GM23248 (cell line): ENCODE results near the gene NDUFB10. TPM values are rescaled to one million over a fixed set of nuclear protein-coding genes. Genes with fewer than 3 reads are reported as not detected.

Experiments
- DNase-seq: peaks from one replicate; pipeline ENCODE4 v3.0.0-alpha.2; 2015
- H2AFZ ChIP-seq: fragments of 200-600 bp; sonication (generic); 2 replicates; pipeline ENCODE4 v1.6.1; 2016; ENCODE audit warnings: antibody characterized with exemption
- H3F3A ChIP-seq: fragments of 200-600 bp; sonication (generic); 2 replicates; pipeline ENCODE4 v1.6.1; 2016; ENCODE audit warnings: mild to moderate bottlenecking, antibody characterized with exemption, mixed run types; ENCODE audit not compliant: insufficient read depth
- H3K27ac ChIP-seq: fragments of 200-600 bp; sonication (generic); 2 replicates; pipeline ENCODE4 v1.5.1; 2016; ENCODE audit warnings: mild to moderate bottlenecking
- H3K27me3 ChIP-seq: fragments of 200-600 bp; sonication (generic); replicated peaks from 2 replicates; pipeline ENCODE4 v1.6.1; 2016; ENCODE audit warnings: mild to moderate bottlenecking; ENCODE audit not compliant: insufficient read depth
- H3K36me3 ChIP-seq: fragments of 200-600 bp; sonication (generic); 2 replicates; pipeline ENCODE4 v1.6.1; 2016; ENCODE audit warnings: low read depth, mild to moderate bottlenecking
- H3K4me1 ChIP-seq: fragments of 200-600 bp; sonication (generic); 2 replicates; pipeline ENCODE4 v1.6.1; 2016; ENCODE audit warnings: mild to moderate bottlenecking; ENCODE audit not compliant: insufficient read depth
- H3K4me2 ChIP-seq: fragments of 200-600 bp; sonication (generic); one replicate; pipeline ENCODE4 v1.6.1; 2016; ENCODE audit warnings: mild to moderate bottlenecking; ENCODE audit not compliant: unreplicated experiment
- H3K4me3 ChIP-seq: fragments of 200-600 bp; sonication (generic); 2 replicates; pipeline ENCODE4 v1.5.1; 2016; ENCODE audit warnings: mild to moderate bottlenecking
- H3K79me2 ChIP-seq: fragments of 200-600 bp; sonication (generic); 2 replicates; pipeline ENCODE4 v1.6.1; 2016; ENCODE audit warnings: mild to moderate bottlenecking; ENCODE audit not compliant: insufficient read depth
- H3K9ac ChIP-seq: fragments of 200-600 bp; sonication (generic); 2 replicates; pipeline ENCODE4 v1.6.1; 2016; ENCODE audit warnings: mild to moderate bottlenecking
- H3K9me2 ChIP-seq: fragments of 200-600 bp; sonication (generic); 2 replicates; pipeline ENCODE4 v1.6.1; 2016; ENCODE audit warnings: mixed run types, mild to moderate bottlenecking, moderate library complexity; ENCODE audit not compliant: insufficient read depth
- H3K9me3 ChIP-seq: fragments of 200-600 bp; sonication (generic); one replicate; pipeline ENCODE4 v1.6.1; 2017; ENCODE audit warnings: low read depth
- H4K20me1 ChIP-seq: fragments of 200-600 bp; sonication (generic); 2 replicates; pipeline ENCODE4 v1.6.0; 2016; ENCODE audit not compliant: insufficient read depth
- EZH2 ChIP-seq: fragments of 200-600 bp; sonication (generic); IDR thresholded peaks from 2 replicates; pipeline ENCODE4 v1.6.1; 2018; ENCODE audit warnings: antibody characterized with exemption, mild to moderate bottlenecking; ENCODE audit not compliant: insufficient read depth, poor library complexity, severe bottlenecking
- EZH2phosphoT487 ChIP-seq: fragments of 200-600 bp; sonication (generic); IDR thresholded peaks from 2 replicates; pipeline ENCODE4 v1.6.1; 2018; ENCODE audit warnings: antibody characterized with exemption, moderate library complexity, mild to moderate bottlenecking, low read depth; ENCODE audit not compliant: insufficient read depth
- WGBS, 2 experiments: methylation state at CpG; one replicate each; pipeline ENCODE4 v1.1.6; 2015 to 2017; ENCODE audit warnings: low lambda C conversion rate in 2 of 2, low coverage in 1 of 2; ENCODE audit errors: missing lambda C conversion rate in 2 of 2; 5-methylcytosine and 5-hydroxymethylcytosine counted together
- in situ Hi-C: fragments of 300-500 bp; cut with MboI; formaldehyde crosslinking; loops from 2 replicates; pipeline ENCODE4 v1.15.0; 2020
- polyA plus RNA-seq: library from polyadenylated mRNA; unstranded; fragments of >200 nt; fragmentation: Nextera tagmentation; extraction: Ambion mirVana; gene quantifications from 2 replicates; pipeline ENCODE4 v1.2.1, GENCODE V29; 2016
- total RNA-seq: library from RNA; depleted of rRNA; stranded (reverse); fragments of >200 nt; shearing (Covaris generic); gene quantifications from 2 replicates; pipeline ENCODE4 v1.2.3, GENCODE V29; 2014; rRNA removed

Gene NDUFB10
- 136 and 220 TPM in 2 replicates for total RNA-seq
- polyA plus RNA-seq = 266 and 279 TPM in 2 replicates

DNA sequence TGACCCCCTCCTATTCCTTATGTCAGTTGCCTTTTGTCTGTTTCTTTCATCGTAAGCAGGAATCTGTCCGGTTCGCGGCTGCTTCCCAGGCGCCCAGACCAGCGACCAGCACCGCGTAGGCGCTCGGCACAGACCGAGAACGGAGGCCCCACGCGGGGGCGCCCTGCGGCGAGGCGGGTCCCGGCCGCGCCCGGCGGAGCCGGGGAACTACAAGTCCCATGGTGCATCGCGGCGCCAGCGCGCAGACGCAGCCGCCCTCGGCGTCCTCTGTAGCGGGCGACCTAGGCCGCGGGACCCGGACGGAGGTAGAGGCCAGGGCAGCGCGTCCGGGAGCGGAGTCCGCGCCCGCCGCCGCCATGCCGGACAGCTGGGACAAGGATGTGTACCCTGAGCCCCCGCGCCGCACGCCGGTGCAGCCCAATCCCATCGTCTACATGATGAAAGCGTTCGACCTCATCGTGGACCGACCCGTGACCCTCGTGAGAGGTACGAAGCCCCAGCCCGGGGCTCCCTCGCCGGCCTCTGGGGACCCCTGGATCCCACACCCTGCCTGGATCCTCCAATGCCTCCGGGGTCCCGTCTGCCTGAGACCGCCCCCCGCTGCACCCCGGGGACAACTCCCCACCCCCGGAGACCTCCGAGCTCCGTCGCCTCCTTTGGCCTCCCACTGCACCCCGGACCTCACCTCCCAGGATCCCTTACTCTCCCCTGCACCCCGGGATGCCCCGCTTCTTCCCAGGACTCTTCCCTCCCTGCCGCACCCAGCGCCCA, at the start of gene NDUFB10:
NDUFB10 (plus strand) TSS at position 270 of the 771 bp plus-strand sequence; CDS start at position 357, 87 bp downstream.
- H3K9me3 ChIP-seq = no peaks in the 10 kb centered on the region
- H3K4me2 ChIP-seq = peak within 1 kb of the TSS; percentile 82
- in situ Hi-C loops = no loop called here
- H3K4me3 ChIP-seq = peak within 1 kb of the TSS; percentile 85
- peak within 1 kb of the TSS; percentile 50 for H3K27ac ChIP-seq
- H3F3A ChIP-seq = peaks cover 40% of the 10 kb centered on the region
- H2AFZ ChIP-seq = peak within 1 kb of the TSS; percentile 86
- TF ChIP-seq EZH2 = no peak
- TF ChIP-seq EZH2phosphoT487 = no peak
- peaks cover 49% of the 10 kb centered on the region for H3K79me2 ChIP-seq
- no peaks in the 10 kb centered on the region for H3K27me3 ChIP-seq
- no peaks in the 10 kb centered on the region; the same call in 1 of the 2 replicates for H3K4me1 ChIP-seq
- H3K9ac ChIP-seq = peak within 1 kb of the TSS; percentile 94
- no peaks in the 10 kb centered on the region for H3K9me2 ChIP-seq
- peak; percentile 96 for DNase-seq
- no peaks in the 10 kb centered on the region for H4K20me1 ChIP-seq
- 1 to 2% methylated on average over 51 to 66 of the region's 79 CpGs for WGBS, 2 experiments
- H3K36me3 ChIP-seq = peaks cover 24% of the 10 kb centered on the region

DNA sequence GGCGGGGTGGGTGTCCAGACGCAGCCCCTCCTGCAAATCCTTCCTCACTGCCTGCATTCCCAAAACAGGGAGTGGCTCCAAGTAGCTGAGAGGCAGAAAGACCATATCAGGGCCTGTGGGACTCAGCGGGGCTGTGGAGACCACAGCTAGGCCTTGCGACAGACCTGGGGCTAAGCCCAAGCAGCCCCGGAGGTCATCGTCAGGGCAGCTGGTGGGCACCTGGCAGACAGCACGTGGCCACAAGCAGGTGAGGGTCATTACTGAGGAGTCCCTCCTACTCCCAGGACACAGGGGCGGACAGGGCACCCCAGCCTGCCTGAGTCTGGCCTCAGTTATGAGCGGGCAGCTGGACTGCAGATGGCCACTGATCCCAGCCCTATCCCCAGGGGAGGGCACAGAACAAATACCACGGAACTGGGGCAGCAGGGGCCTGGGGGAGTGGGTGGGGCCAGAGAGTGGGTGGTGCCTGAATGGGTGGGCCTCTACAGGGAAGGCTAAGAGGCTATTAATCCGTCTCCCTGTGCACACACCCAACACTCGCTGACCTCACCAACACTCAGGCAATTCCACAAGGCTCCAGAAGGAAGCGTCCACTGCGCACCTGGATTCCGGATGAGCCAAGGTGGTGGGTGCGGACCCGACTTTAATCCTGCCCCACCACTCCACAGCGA, 49.6 kb upstream of the NDUFB10 start:
- Histone ChIP-seq H3K4me2 (no peak overlapping the region), H3K27me3 (peaks cover 22% of the 10 kb centered on the region), H3K79me2 (no peaks in the 10 kb centered on the region), H3K9me2 (no peaks in the 10 kb centered on the region), H3K4me1 (no peaks in the 10 kb centered on the region), H3K4me3 (no peak overlapping the region), H3K27ac (no peak overlapping the region), H3F3A (no peaks in the 10 kb centered on the region), H2AFZ (no peak overlapping the region), H3K9ac (no peak overlapping the region), H3K36me3 (no peaks in the 10 kb centered on the region), H4K20me1 (no peaks in the 10 kb centered on the region), H3K9me3 (no peaks in the 10 kb centered on the region)
- in situ Hi-C loops = no loop called here
- WGBS, 2 experiments = 71 to 75% methylated on average over 15 to 18 of the region's 18 CpGs
- no peak for DNase-seq
- no peak for TF ChIP-seq EZH2phosphoT487
- TF ChIP-seq EZH2 = no peak

DNA sequence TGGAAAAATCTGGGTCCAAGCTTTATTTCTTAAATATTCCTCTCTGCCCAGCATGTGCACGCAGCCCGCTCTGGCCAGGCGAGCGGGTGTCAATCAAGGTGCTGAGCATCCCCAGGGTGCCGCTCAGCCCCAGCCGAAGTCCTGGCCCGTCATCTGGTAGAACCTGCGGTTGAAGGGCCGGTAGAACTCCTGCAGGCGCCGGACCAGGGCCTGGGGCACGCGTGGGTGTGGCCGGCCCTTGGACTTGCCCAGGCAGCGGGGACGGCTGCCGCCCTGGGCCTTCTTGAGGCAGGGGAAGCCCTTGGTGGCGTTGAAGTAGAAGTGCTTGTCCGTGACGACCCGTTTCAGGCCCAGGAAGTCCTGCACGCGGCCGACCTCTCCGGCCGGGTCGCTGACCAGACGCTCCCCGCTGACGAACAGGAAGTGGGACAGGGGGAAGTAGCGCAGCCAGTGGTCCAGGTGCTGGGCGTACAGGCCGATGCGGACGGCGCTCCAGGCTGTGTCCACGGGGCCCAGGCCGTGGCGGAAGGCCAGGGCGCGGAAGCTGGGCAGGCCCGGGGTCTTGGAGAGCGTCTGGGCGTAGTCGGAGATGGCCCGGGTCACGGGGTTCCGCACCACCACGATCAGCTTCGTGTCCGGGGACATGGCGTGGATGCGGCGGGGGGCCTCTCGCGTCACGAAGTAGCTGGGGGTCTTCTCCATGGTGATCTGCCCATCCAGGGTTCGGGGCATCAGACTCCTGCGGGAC, 47.7 kb upstream of the NDUFB10 start:
- H3K9ac ChIP-seq = no peak overlapping the region
- no peak overlapping the region for H2AFZ ChIP-seq
- no peak overlapping the region for H3K4me3 ChIP-seq
- H3K9me3 ChIP-seq = no peaks in the 10 kb centered on the region
- in situ Hi-C loops = no loop called here
- H3K9me2 ChIP-seq = no peaks in the 10 kb centered on the region
- no peak overlapping the region for H3K27ac ChIP-seq
- no peaks in the 10 kb centered on the region for H3K4me1 ChIP-seq
- peaks cover 17% of the 10 kb centered on the region for H3K27me3 ChIP-seq
- H3K36me3 ChIP-seq = no peaks in the 10 kb centered on the region
- no peak overlapping the region for H3K4me2 ChIP-seq
- no peak for DNase-seq
- H4K20me1 ChIP-seq = no peaks in the 10 kb centered on the region
- WGBS, 2 experiments = 88 to 90% methylated on average over 58 to 59 of the region's 59 CpGs
- TF ChIP-seq EZH2phosphoT487 (no peak), EZH2 (no peak)
- no peaks in the 10 kb centered on the region for H3F3A ChIP-seq
- no peaks in the 10 kb centered on the region for H3K79me2 ChIP-seq

DNA sequence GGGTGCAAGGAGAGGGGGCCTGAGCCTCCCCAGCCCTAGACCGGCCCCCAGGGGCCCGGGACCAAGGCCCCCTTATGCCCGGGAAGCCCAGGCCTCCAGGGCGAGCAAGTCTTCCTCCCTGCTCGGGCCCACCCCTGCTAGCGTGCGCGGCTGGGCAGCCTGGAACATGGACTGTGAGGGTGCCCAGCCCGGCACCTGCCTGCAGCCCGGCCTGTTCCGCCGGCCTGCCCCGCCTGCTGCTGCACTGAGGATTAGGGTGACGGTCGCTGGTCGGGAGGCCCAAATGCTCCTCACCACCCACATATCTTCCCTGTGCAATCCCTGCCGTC, 47.2 kb upstream of the NDUFB10 start:
- 82 to 86% methylated on average over 13 to 17 of the region's 17 CpGs for WGBS, 2 experiments
- Histone ChIP-seq H3K27ac (no peak overlapping the region), H3K9me2 (no peaks in the 10 kb centered on the region), H2AFZ (no peak overlapping the region), H3K36me3 (no peaks in the 10 kb centered on the region), H4K20me1 (no peaks in the 10 kb centered on the region), H3K9ac (no peak overlapping the region), H3K9me3 (no peaks in the 10 kb centered on the region), H3K27me3 (peaks cover 17% of the 10 kb centered on the region), H3K79me2 (no peaks in the 10 kb centered on the region), H3K4me2 (no peak overlapping the region), H3F3A (no peaks in the 10 kb centered on the region), H3K4me3 (no peak overlapping the region), H3K4me1 (no peaks in the 10 kb centered on the region)
- DNase-seq = no peak
- no peak for TF ChIP-seq EZH2phosphoT487
- no peak for TF ChIP-seq EZH2
- in situ Hi-C loops = no loop called here
